ENCODE data around the gene NPAS4.
A peak's percentile ranks its signal among the peaks of the same experiment; 100 is the strongest.
"Not testable (repeated sequence)": the region's sequence is repeated elsewhere in the genome, so short reads cannot be mapped to it uniquely, and the experiment has no call there.

Gene NPAS4

DNA sequence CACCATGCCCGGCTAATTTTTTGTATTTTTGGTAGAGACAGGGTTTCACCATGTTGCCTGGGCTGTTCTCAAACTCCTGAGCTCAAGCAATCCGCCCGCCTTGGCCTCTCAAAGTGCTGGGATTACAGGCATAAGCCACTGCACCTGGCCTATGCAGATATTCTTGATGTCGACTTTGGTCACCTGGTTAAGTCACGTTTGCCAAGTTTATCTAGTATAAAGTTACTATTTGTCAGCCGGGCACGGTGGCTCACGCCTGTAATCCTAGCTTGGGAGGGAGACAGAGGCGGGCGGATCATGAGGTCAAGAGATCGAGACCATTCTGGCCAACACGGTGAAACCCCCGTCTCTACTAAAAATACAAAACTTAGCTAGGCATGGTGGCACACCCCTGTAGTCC is 36.5 kb upstream of the NPAS4 start:
- not testable (repeated sequence) for DNase-seq; H3K36me3 ChIP-seq (ENCODE audit: insufficient read depth, low read length); H3K4me2 ChIP-seq (ENCODE audit: insufficient read depth, low read length); H4K20me1 ChIP-seq (ENCODE audit: insufficient read depth, low read length); ATAC-seq (ENCODE audit: insufficient read depth, low read depth); H3K9me3 ChIP-seq (ENCODE audit: insufficient read depth, low read length, severe bottlenecking); H3K4me3 ChIP-seq (ENCODE audit: low read depth in 1 of 2, low read length in 2 of 2); H3K27ac ChIP-seq (ENCODE audit: low read length); H2AFZ ChIP-seq (ENCODE audit: low read depth, low read length); H3K9ac ChIP-seq (ENCODE audit: low read depth, low read length); H3K79me2 ChIP-seq (ENCODE audit: insufficient read depth, low read length); H3K27me3 ChIP-seq (ENCODE audit: insufficient read depth, low read length, poor library complexity)
- peaks cover 10% of the 10 kb centered on the region for H3K4me1 ChIP-seq (ENCODE audit: insufficient read depth, low read length)

DNA sequence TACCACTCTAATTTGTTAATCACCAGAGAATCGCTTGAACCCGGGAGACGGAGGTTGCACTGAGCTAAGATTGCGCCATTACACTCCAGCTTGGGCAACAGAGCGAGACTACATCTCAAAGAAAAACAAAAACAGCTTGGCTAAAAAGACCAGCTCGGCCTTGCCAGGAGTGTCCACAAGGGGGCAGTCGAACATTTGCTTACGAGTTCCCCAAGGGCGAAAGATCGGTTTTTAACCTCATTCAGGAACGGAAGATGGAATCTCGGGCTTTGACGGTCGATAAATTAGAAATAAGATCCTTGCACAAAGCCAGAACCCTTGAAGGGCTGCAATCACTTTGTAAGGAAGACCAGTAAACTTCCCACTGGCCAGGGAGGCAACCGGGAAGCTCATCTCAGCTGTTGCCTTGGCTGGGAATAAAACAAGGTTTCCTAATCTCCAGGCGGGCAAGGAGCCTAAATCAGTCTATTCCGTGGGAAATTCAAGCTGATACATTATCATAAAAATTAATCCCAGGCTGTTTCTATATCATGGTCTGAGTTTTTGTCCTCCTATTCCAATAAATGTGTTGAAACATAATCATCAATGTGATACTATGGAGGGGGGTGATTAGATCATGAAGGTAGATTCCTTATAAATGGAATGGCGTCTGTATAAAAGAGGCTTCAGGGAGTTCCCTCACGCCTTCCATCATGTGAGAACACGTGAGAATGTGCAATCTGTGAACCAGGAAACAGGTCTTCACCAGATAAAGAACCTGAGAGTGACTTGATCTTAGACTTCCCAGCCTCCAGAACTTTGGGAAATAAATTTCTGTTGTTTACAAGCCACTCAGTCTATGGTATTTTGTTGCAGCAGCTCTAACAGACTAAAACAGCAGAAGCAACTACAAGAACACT is 34.4 kb upstream of the NPAS4 start:
- Histone ChIP-seq H3K9me3 (ENCODE audit: insufficient read depth, low read length, severe bottlenecking) (no peaks in the 10 kb centered on the region), H3K9ac (ENCODE audit: low read depth, low read length) (peak overlapping the region; percentile 44; the same call in 1 of the 2 replicates), H3K36me3 (ENCODE audit: insufficient read depth, low read length) (no peaks in the 10 kb centered on the region), H3K4me1 (ENCODE audit: insufficient read depth, low read length) (peaks cover 10% of the 10 kb centered on the region), H3K27ac (ENCODE audit: low read length) (0 out of 2 replicates have a peak overlapping the region, but pooled peaks have one; percentile 46), H3K4me3 (ENCODE audit: low read depth in 1 of 2, low read length in 2 of 2) (peak overlapping the region in 1 of 2 experiments; percentile 48; a peak in 2 of 4 replicates), H3K27me3 (ENCODE audit: insufficient read depth, low read length, poor library complexity) (no peaks in the 10 kb centered on the region), H3K79me2 (ENCODE audit: insufficient read depth, low read length) (no peaks in the 10 kb centered on the region), H2AFZ (ENCODE audit: low read depth, low read length) (peak overlapping the region; percentile 89), H4K20me1 (ENCODE audit: insufficient read depth, low read length) (no peaks in the 10 kb centered on the region), H3K4me2 (ENCODE audit: insufficient read depth, low read length) (peak overlapping the region; percentile 72)
- ATAC-seq (ENCODE audit: insufficient read depth, low read depth) (peak; percentile 86), DNase-seq (peak; percentile 83)
- no peak for TF ChIP-seq EZH2 (IDR thresholded peaks at IDR 0.05; ENCODE audit: borderline replicate concordance, low read depth, low read length, severe bottlenecking)
- TF ChIP-seq, protein P1, sequence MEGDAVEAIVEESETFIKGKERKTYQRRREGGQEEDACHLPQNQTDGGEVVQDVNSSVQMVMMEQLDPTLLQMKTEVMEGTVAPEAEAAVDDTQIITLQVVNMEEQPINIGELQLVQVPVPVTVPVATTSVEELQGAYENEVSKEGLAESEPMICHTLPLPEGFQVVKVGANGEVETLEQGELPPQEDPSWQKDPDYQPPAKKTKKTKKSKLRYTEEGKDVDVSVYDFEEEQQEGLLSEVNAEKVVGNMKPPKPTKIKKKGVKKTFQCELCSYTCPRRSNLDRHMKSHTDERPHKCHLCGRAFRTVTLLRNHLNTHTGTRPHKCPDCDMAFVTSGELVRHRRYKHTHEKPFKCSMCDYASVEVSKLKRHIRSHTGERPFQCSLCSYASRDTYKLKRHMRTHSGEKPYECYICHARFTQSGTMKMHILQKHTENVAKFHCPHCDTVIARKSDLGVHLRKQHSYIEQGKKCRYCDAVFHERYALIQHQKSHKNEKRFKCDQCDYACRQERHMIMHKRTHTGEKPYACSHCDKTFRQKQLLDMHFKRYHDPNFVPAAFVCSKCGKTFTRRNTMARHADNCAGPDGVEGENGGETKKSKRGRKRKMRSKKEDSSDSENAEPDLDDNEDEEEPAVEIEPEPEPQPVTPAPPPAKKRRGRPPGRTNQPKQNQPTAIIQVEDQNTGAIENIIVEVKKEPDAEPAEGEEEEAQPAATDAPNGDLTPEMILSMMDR (IDR thresholded peaks at IDR 0.05; ENCODE audit: borderline replicate concordance, extremely low read depth, low read length, poor library complexity, severe bottlenecking), result peak; percentile 99

DNA sequence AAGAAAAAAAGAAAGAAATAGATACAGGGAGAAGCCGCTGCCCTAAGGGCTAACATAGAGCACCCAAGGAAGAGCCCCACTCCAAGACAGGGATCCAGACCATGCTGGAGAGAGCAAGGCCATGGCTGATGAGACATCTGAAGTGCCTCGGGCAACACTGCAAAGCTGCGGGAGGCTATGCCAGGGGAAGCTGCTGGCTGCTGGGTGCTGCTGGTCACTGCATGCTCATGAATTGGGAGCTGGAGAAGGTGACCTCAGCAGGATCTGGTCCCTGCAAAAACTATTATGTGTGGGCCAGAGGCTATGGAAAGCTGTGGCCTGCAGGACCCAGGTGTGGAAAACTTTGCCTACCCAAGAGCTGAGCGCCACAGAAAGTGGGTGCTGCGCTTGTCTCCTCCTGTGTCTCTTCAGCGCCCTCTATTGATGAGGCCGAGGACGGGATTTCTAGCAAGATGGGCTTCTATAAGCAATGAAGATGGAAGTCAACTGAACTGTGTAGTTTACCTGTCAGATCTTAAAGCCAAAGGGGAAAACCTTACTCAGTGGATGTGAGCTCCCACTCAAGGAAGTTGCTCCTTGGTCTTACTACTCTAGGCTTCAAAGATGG is 32.0 kb upstream of the NPAS4 start:
- H3K27me3 ChIP-seq (ENCODE audit: insufficient read depth, low read length, poor library complexity), result no peaks in the 10 kb centered on the region
- no peak overlapping the region for H3K4me2 ChIP-seq (ENCODE audit: insufficient read depth, low read length)
- ATAC-seq (ENCODE audit: insufficient read depth, low read depth) (peak; percentile 86), DNase-seq (peak; percentile 82)
- no peaks in the 10 kb centered on the region for H3K9me3 ChIP-seq (ENCODE audit: insufficient read depth, low read length, severe bottlenecking)
- no peak overlapping the region for H3K9ac ChIP-seq (ENCODE audit: low read depth, low read length)
- no peak overlapping the region; the same call in 1 of the 2 replicates for H2AFZ ChIP-seq (ENCODE audit: low read depth, low read length)
- peaks cover 10% of the 10 kb centered on the region for H3K4me1 ChIP-seq (ENCODE audit: insufficient read depth, low read length)
- H3K36me3 ChIP-seq (ENCODE audit: insufficient read depth, low read length), result no peaks in the 10 kb centered on the region
- H4K20me1 ChIP-seq (ENCODE audit: insufficient read depth, low read length), result no peaks in the 10 kb centered on the region
- H3K79me2 ChIP-seq (ENCODE audit: insufficient read depth, low read length), result no peaks in the 10 kb centered on the region
- no peak overlapping the region for H3K27ac ChIP-seq (ENCODE audit: low read length)
- TF ChIP-seq EZH2 (IDR thresholded peaks at IDR 0.05; ENCODE audit: borderline replicate concordance, low read depth, low read length, severe bottlenecking), result no peak
- TF ChIP-seq, protein P1 (IDR thresholded peaks at IDR 0.05; ENCODE audit: borderline replicate concordance, extremely low read depth, low read length, poor library complexity, severe bottlenecking), result peak; percentile 94
- no peak overlapping the region for H3K4me3 ChIP-seq (ENCODE audit: low read depth in 1 of 2, low read length in 2 of 2)

DNA sequence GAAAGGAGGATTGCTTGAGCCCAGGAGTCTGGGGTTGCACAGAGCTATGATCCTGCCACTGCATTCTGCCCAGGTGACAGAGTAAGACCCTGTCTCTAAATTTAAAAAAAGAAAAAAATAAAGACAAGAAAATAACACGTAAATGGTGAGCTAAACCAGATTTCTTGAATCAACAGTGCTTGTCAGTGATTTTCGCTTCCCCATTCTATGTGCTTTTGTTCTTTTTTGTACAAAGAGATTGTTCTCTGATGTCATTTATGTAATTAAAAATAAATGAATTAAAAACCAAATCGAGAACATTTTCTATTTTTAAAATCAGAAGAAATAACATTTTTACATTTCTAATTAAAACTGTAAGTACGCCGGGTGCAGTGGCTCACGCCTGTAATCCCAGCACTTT is 29.5 kb upstream of the NPAS4 start:
- Histone ChIP-seq H3K79me2 (ENCODE audit: insufficient read depth, low read length) (no peaks in the 10 kb centered on the region), H3K4me1 (ENCODE audit: insufficient read depth, low read length) (peaks cover 6% of the 10 kb centered on the region), H3K9me3 (ENCODE audit: insufficient read depth, low read length, severe bottlenecking) (no peaks in the 10 kb centered on the region), H4K20me1 (ENCODE audit: insufficient read depth, low read length) (no peaks in the 10 kb centered on the region), H3K27me3 (ENCODE audit: insufficient read depth, low read length, poor library complexity) (no peaks in the 10 kb centered on the region), H3K27ac (ENCODE audit: low read length) (no peak overlapping the region), H3K4me3 (ENCODE audit: low read depth in 1 of 2, low read length in 2 of 2) (no peak overlapping the region), H3K36me3 (ENCODE audit: insufficient read depth, low read length) (no peaks in the 10 kb centered on the region), H2AFZ (ENCODE audit: low read depth, low read length) (no peak overlapping the region), H3K9ac (ENCODE audit: low read depth, low read length) (no peak overlapping the region), H3K4me2 (ENCODE audit: insufficient read depth, low read length) (no peak overlapping the region)
- no peak for DNase-seq
- no peak for ATAC-seq (ENCODE audit: insufficient read depth, low read depth)
- TF ChIP-seq EZH2 (IDR thresholded peaks at IDR 0.05; ENCODE audit: borderline replicate concordance, low read depth, low read length, severe bottlenecking), result no peak
